GM18873 (cell line): ENCODE data around the gene PELI1.

ENCODE experiments used
- ATAC-seq: cut with Tn5 transposase; IDR thresholded peaks from one replicate; pipeline ENCODE4 v1.9.1; 2021; ENCODE audit warnings: mild to moderate bottlenecking, moderate library complexity, moderate number of reproducible peaks; ENCODE audit not compliant: unreplicated experiment, low FRiP score

PELI1 gene

GRCh38 chr2:64162516-64162915, 18.3 kb upstream of the PELI1 start:
- ATAC-seq: no peak

- ATAC-seq: no peak
Measured at GRCh38 chr2:64157792-64158191, 13.6 kb upstream of the PELI1 start.

GRCh38 chr2:64153811-64154210, 9.6 kb upstream of the PELI1 start:
- no peak for ATAC-seq

GRCh38 chr2:64151476-64151875, 7.3 kb upstream of the PELI1 start:
- no peak for ATAC-seq

- ATAC-seq: no peak
Measured at GRCh38 chr2:64145714-64146113, 1.5 kb upstream of the PELI1 start.

DNA sequence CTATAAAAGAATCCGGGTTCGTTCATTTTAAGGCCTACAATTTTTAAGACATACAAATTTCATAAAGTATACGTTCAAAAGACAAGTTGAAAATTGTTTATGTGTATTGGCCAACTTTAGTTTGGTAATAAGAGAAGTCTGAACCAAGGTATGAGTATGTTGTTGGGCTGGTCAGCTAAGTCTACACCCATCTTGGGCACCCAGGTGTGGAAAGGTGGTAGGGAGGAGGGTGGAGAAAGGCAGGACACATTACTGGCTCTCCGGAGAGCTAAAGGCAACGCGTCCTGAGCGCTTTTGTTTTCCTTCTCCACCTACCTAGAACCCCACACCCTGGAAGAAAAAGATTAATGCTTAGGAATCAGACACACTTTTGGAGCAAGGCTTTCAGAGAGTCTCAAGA, 899 bp upstream of the PELI1 start:
- no peak for ATAC-seq

- peak; percentile 9 for ATAC-seq
Measured at GRCh38 chr2:64143169-64144056, 807 bp downstream of the PELI1 start.

- no peak for ATAC-seq
Measured at GRCh38 chr2:64142741-64143168, 1.5 kb downstream of the PELI1 start.

GRCh38 chr2:64141674-64142405, 2.4 kb downstream of the PELI1 start:
- no peak for ATAC-seq

GRCh38 chr2:64140665-64141200, 3.5 kb downstream of the PELI1 start:
- ATAC-seq: no peak

DNA sequence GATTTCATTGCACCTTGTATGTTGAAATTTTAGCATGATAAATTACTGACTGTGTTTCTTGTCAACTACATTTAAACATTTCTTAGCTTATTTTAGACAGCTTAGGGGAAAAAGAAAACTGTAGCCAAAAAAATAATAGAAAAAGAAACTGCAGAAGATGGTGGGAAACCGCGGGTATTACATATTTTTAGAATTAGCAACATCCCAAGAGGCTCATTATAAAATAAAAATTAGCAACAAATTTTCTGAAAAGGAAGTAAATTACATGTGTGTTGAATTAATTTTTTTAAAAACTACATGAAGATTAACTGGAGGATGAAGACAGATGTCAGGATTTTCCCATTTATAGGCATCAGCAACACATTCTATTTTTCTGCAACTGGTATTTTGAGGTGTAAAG, 4.3 kb downstream of the PELI1 start:
- ATAC-seq: no peak

DNA sequence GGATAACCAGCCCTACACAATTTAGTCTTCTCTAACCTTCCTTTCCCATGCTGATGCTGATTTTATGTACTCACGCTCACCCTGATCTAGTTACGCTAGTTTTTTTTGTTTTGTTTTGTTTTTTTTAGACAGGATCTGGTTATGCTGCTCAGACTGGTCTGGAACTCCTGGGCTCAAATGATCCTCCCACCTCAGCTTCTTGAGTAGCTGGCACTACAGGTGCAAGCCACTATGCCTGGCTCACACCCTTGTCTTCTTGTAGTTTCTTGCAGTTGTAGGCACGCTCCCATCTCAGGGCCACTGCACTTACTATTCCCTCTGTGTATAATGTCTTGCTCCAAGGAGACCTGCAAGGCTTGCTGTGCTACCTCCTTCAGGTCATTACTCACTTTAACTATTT, 6.2 kb downstream of the PELI1 start:
- ATAC-seq: no peak

- no peak for ATAC-seq
Measured at GRCh38 chr2:64137567-64137966, 6.7 kb downstream of the PELI1 start.

DNA sequence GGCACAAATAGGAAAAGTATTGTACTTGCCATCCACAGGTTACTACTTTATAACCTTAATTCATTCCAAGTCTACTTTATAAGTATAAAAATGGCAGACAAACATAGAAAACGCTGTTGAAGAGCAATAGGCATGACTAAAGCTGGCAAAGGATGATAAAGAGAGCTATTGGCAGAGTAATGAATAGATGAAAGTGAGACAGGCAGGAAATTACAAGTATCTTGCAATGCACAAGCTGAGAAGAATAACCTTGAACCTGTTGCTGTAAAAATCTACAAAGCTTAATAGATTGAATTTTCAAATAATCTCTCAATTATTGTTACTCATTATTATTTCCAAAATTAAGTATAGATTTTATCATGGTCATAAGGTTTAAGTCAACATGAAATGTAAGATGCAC, 8.8 kb downstream of the PELI1 start:
- ATAC-seq: no peak

- ATAC-seq: no peak
Measured at GRCh38 chr2:64134813-64135212, 9.4 kb downstream of the PELI1 start.

DNA sequence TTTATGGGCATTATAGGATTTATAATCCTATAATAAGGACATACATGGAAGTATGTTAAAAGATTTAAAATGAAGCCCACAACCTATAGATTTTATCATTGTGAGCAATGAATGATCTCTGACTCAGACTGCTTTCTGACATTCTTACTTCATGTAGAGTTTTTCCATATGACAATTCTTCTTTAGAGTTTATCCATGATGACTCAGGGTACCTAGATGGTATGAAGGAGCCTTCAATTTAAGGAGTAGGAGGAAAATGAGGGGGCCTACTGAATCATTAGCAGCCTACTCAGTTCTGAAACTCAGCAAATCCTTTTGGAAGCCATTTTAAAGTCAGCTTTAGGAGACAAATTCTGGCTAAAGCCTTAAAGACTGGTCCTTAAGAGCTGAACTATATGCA, 10.4 kb downstream of the PELI1 start:
- no peak for ATAC-seq

DNA sequence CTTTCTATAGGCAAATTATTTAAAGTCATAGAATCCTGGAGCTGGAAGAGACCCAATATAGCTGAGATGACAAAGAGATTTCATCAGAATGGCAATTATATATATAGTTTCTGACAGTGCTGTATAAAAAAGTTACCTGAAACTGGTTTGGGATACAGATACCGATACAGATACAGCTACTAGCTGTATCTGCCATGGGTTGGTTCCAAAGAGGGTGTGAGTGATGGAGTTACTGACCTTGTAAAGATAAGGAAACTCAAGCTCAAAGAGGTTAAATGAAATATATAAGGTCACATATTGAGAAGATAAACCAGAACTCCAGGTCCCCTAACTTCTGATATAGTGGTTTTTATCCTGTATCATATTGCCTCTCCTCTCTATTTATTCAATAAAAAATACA, 10.9 kb downstream of the PELI1 start:
- ATAC-seq: no peak

- ATAC-seq: no peak
Measured at GRCh38 chr2:64130333-64130732, 13.9 kb downstream of the PELI1 start.

- no peak for ATAC-seq
Measured at GRCh38 chr2:64128943-64129391, 15.3 kb downstream of the PELI1 start.

DNA sequence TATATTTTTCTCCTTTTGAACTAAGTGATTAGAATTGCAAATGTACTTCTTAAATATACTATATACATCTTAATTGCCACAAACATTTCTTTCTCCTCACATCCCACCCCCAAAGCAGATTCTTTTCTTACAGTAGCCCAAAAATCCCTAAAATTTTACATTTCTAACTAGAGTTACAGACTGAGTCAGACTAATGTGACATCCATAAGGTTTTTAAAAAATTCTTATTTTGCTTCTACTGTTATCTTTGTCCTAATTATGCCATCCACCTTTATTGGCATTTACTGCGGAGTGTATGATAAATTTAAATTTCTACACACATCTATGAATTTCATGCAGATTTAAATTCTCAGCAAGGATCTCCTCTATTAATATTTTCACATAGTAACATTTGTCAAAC, 15.8 kb downstream of the PELI1 start:
- no peak for ATAC-seq

GRCh38 chr2:64127119-64127518, 17.1 kb downstream of the PELI1 start:
- no peak for ATAC-seq
